ENCODE data around the gene SCG5. TPM values are rescaled to one million over a fixed set of nuclear protein-coding genes. Genes with fewer than 3 reads are reported as not detected.

SCG5 gene
- total RNA-seq, 1 donor from 2014 or later: 0.96 TPM

DNA sequence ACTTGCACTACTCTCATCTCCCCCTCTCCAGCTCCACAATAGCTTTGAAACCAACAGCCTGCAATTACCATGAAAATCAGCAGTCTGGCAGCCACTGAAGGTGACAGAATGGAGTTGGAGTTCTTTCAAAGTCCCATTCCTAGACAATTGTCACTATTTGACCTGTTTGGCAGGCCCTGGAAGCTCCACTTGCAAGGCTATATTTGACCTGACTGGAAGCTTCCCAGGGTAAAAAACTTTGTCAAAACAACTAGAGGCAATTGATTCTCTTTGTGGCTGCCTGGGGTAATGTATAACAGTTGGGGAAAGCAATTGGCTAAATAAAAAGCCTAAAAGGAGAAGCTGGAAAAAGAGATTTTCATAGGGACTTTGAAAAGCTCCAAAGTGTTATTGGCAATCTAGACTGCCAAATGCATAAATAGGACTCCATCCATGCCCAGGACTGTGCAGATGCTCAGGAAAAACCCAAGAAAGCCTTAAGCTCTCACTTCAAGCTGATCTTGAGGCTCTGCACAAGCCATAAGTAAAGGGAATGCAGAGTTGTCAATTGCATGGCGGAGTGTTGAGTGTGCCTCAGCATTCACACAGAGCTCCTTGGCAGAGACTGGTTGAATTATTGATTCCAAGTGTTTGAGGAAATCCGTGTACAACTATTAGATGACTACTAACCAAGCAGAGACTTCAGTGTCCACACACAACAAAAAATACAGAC, 94.6 kb downstream of the SCG5 start:
- TF ChIP-seq, protein P1, sequence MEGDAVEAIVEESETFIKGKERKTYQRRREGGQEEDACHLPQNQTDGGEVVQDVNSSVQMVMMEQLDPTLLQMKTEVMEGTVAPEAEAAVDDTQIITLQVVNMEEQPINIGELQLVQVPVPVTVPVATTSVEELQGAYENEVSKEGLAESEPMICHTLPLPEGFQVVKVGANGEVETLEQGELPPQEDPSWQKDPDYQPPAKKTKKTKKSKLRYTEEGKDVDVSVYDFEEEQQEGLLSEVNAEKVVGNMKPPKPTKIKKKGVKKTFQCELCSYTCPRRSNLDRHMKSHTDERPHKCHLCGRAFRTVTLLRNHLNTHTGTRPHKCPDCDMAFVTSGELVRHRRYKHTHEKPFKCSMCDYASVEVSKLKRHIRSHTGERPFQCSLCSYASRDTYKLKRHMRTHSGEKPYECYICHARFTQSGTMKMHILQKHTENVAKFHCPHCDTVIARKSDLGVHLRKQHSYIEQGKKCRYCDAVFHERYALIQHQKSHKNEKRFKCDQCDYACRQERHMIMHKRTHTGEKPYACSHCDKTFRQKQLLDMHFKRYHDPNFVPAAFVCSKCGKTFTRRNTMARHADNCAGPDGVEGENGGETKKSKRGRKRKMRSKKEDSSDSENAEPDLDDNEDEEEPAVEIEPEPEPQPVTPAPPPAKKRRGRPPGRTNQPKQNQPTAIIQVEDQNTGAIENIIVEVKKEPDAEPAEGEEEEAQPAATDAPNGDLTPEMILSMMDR (IDR thresholded peaks at IDR 0.05): no peak
- Histone ChIP-seq H3K27me3 (no peaks in the 10 kb centered on the region), H3K27ac (no peak overlapping the region), H3K4me1 (no peaks in the 10 kb centered on the region), H3K4me3 (no peak overlapping the region), H3K9me3 (no peaks in the 10 kb centered on the region), H3K36me3 (no peaks in the 10 kb centered on the region)
- intact Hi-C loops (cut with DNase I): no loop called here
- ATAC-seq (no peak), DNase-seq (no peak)

DNA sequence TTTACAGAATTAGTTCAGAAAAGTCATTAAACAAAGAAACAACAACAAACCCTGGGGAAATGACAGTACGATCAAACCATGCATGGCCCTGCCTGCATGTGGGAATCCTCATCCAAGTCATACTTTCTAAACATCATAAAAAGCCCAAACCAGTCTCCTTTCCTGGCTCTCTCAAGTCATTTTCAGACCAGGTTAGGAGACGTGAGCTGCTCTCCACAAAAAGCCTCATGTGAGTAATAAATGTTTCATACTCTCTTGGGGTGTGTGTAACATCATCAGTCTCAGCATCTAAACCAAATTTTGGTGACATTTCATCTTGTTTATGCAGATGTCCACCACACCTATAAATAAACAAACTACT, 95.2 kb downstream of the SCG5 start:
- Histone ChIP-seq H3K27me3 (no peaks in the 10 kb centered on the region), H3K9me3 (no peaks in the 10 kb centered on the region), H3K4me3 (no peak overlapping the region), H3K36me3 (no peaks in the 10 kb centered on the region), H3K27ac (no peak overlapping the region), H3K4me1 (no peaks in the 10 kb centered on the region)
- intact Hi-C loops (cut with DNase I): no loop called here
- ATAC-seq: no peak
- TF ChIP-seq, protein P1 (IDR thresholded peaks at IDR 0.05): no peak
- no peak for DNase-seq

DNA sequence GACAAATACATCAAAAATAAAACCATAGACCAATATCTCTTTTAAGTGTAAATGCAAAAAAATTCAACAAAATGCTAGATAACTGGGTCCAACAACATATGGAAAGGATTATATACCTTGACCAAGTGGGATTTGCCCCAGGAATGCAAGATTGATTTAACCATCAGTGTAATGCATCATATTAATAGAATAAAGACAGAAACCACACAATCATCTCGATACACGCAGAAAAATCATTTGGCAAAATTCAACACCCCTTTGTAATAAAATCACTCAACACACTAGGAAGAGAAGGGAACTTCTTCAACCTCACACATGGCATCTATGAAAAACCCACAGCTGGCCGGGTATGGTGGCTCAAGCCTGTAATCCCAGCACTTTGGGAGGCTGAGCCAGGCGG, 95.8 kb downstream of the SCG5 start:
- DNase-seq: no peak
- TF ChIP-seq, protein P1 (IDR thresholded peaks at IDR 0.05): no peak
- intact Hi-C loops (cut with DNase I): no loop called here
- Histone ChIP-seq H3K27me3 (no peaks in the 10 kb centered on the region), H3K4me1 (no peaks in the 10 kb centered on the region), H3K9me3 (no peaks in the 10 kb centered on the region), H3K27ac (no peak overlapping the region), H3K36me3 (no peaks in the 10 kb centered on the region), H3K4me3 (no peak overlapping the region)
- no peak for ATAC-seq

DNA sequence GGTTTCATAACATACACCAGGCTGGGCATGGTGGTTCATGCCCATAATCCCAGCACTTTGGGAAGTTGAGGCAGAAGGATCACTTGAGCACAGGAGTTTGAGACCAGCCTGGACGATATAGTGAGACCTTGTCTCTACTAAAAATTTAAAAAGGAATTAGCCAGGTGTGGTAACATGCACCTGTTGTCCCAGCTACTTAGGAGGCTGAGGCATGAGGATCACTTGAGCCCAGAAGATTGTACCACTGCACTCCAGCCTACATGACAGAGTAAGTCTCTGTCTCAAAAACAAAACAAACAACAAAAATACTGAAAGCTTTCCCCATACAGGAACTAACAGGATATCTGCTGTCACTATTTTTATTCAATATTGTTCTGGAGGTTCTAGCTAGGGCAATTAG, 97.2 kb downstream of the SCG5 start:
- intact Hi-C loops (cut with DNase I): no loop called here
- Histone ChIP-seq H3K27me3 (no peaks in the 10 kb centered on the region), H3K36me3 (no peaks in the 10 kb centered on the region), H3K9me3 (no peaks in the 10 kb centered on the region), H3K4me3 (no peak overlapping the region), H3K27ac (no peak overlapping the region), H3K4me1 (no peaks in the 10 kb centered on the region)
- TF ChIP-seq, protein P1 (IDR thresholded peaks at IDR 0.05): no peak
- DNase-seq (no peak), ATAC-seq (no peak)

DNA sequence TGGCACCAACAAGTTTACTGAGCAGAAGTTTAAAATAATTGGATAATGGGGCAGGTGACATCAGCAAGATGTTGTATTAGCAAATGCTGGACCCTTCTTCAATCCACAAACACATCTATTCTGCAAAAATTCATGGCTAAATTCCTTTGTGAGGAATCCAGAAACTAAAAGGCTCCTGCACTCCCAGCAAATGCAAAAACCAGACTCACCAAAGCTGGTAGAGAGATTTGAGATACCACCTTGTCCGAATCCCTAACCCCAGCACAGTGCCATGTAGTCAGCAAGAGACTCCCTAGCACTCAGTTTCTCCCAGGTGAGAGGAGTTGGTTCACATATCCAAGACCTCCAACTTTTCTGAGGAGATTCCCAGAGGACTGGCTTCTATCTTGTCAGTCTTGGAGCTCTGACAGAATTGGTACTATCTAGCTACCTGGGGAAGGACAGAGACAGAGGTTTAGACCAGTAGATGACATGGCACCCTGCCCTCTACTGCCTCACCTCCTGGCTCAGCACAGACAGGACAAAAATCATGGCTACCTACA, 98.1 kb downstream of the SCG5 start:
- Histone ChIP-seq H3K4me1 (no peaks in the 10 kb centered on the region), H3K9me3 (no peaks in the 10 kb centered on the region), H3K27ac (no peak overlapping the region), H3K27me3 (no peaks in the 10 kb centered on the region), H3K4me3 (no peak overlapping the region), H3K36me3 (no peaks in the 10 kb centered on the region)
- DNase-seq: no peak
- intact Hi-C loops (cut with DNase I): no loop called here
- ATAC-seq: no peak
- TF ChIP-seq, protein P1 (IDR thresholded peaks at IDR 0.05): no peak

All from upper lobe of right lung (tissue), 1 donor.